GM19452 (cell line): ENCODE data around the gene VPS37D.
"Not testable (repeated sequence)": the region's sequence is repeated elsewhere in the genome, so short reads cannot be mapped to it uniquely, and the experiment has no call there.

Source experiments
- ATAC-seq: cut with Tn5 transposase; IDR thresholded peaks from one replicate; pipeline ENCODE4 v1.9.1; 2021; ENCODE audit not compliant: unreplicated experiment

Gene VPS37D

DNA sequence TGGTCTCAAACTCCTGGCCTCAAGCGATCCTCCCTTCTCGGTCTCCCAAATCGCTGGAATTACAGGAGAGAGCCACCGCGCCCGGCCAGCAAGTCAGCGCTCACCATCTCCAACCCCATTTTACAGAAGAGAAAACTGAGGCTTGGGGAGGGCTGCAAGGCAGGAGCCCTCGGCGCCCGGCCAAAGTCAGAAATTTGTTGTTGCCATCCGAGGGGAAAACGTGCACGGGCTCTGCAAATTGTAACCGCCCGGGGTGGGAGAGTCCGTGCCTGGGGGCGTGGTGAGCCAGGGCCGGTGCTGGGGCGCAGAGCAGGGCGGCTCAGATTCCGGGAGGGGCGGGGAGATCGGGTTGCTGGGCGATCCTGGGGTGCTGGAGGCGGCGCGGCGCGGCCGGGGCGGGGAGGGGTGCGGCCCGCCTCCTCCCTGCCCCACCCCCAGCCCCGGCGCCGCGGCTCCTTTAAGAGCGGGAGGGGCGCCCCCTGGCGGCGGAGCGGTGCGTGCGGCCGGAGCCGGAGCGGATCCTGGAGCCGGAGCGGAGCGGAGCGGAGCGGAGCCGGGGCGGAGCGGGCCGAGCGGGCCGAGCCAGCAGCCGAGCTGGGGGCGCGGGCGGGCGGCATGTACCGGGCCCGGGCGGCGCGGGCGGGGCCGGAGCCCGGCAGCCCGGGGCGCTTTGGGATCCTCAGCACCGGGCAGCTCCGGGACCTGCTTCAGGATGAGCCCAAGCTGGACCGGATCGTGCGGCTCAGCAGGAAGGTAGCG, at the start of gene VPS37D:
TSS of gene VPS37D (plus strand) at position 488 of the 759 bp plus-strand sequence. CDS start at position 616, 128 bp downstream.
- ATAC-seq, result peak; percentile 93

- ATAC-seq, result no peak
These were observed 49.1 kb upstream of the VPS37D start for GRCh38 chr7:73618538-73618937.

- ATAC-seq, result not testable (repeated sequence)
These were observed 48.2 kb upstream of the VPS37D start for GRCh38 chr7:73619394-73619793.

GRCh38 chr7:73621168-73622063, 46.2 kb upstream of the VPS37D start:
- ATAC-seq, result no peak

DNA sequence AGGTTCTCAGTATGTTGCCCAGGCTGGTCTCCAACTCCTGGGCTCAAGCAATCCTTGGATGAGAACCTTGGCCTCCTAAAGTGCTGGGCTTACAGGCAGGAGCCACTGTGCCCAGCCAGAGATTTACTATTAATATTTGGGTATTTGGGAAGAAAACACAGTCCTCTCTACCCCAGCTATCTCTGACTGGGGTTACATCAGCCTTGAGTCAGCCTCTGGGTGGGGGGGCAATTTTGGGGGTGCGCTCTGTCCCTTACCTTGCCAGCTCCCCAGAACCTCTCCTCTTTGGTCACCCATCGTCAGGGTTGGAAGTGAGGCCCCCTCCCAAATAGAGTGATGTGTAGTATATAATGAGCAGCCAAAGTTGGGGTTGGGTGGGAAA, 45.1 kb upstream of the VPS37D start:
- no peak for ATAC-seq

GRCh38 chr7:73622909-73623797, 44.5 kb upstream of the VPS37D start:
- ATAC-seq, result no peak

DNA sequence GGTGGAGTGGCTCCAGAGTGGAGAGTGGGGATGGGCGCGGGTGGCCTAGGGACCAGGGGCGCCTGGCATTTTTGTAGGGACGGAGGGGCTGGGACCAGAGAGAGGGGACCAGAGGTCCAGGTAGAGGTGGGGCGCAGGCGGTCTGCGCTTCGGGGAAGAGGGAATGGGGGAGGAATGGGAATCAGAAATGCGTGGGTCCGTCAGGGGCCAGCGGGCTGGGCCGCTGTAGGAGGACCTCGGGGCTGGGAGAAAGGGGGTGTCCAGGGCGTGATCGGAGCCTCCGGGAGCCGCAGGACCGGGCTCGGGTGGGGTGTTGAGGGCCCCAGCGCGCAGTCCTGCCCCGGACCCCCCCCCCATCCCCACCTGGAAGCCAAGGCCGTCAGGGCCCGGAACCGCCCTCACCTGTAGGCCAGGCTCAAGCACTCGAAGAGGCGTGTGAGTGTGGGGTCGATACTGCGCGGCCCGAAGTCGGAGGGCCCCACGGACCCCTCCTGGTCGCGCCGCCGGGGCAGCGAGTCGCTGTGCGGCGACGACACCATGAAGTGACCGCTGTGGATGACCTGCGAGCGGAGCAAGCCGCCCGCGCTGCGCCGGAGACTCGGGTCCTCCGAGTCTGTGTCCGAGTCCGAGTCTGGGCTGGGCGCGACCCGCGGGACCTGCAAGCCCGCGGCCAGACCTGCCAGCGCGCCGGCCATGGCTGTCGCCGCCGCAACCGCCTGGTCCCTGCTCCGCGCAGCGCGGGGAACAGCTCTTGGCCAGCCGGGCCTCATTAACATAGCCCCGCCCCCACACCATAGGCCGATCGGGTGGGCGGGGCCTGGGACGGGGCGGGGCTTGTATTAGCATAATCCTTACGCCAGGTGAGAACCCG, 43.6 kb upstream of the VPS37D start, which contains the start of gene MLXIPL:
TSS of gene MLXIPL (minus strand) at position 725 of the 871 bp plus-strand sequence. CDS start at position 695, 30 bp downstream.
- ATAC-seq, result no peak

- no peak for ATAC-seq
These were observed 43.0 kb upstream of the VPS37D start for GRCh38 chr7:73624669-73625001.

- no peak for ATAC-seq
These were observed 42.4 kb upstream of the VPS37D start for GRCh38 chr7:73625276-73625675.

- ATAC-seq, result no peak
These were observed 40.8 kb upstream of the VPS37D start for GRCh38 chr7:73626814-73627213.

DNA sequence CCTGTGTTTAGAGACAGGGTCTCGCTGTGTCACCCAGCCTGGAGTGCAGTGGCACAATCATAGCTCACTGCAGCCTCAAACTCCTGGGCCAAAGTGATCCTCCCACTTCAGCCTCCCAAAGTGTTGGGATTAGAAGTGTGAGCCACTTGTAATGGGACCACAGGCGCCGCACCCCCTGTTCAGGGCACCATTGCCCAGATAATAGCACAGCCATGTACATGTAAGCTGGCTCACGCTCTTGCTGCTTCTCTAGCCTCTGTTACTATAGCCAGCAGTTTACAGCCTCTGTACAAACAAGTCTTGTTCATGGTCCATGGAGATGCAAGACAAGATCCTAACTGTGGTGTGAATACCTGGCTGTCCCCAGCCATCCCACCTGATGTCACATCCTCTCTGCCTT, 39.1 kb upstream of the VPS37D start:
- ATAC-seq, result no peak

DNA sequence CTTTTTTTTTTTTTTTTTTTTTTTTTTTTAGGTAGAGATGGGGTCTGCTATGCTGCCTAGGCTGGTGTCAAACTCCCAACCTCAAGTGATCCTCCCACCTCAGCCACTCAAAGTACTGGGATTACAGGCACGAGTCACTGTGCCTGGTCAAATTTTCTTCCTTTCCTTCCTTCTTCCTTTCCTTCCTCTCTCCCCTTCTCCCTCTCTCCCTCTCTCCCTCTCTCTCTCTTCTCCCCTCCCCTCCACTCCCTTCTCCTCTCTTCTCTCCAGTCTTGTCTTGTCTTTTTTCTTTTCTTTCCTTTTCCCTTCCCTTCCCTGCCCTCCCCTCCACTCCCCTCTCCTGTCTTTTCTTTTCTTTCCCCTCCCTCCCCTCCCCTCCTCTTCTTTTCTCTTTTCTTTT, 36.1 kb upstream of the VPS37D start:
- no peak for ATAC-seq

DNA sequence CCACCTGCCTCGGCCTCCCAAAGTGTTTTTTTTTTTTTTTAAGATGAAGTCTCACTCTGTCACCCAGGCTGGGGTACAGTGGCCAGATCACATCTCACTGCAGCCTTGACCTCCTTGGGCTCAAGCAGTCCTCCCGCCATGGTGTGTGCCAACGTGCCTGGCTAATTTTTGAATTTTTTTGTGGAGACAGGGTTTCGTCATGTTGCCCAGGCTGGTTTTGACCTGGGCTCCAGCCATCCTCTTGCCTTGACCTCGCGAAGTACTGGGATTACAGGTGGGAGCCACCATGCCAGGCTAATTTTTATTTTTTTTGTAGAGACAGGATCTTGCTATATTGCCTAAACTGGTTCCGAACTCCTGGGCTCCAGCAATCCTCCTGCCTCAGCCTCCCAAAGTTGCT, 34.3 kb upstream of the VPS37D start:
- ATAC-seq, result no peak

- ATAC-seq, result no peak
These were observed 33.8 kb upstream of the VPS37D start for GRCh38 chr7:73633844-73634243.

DNA sequence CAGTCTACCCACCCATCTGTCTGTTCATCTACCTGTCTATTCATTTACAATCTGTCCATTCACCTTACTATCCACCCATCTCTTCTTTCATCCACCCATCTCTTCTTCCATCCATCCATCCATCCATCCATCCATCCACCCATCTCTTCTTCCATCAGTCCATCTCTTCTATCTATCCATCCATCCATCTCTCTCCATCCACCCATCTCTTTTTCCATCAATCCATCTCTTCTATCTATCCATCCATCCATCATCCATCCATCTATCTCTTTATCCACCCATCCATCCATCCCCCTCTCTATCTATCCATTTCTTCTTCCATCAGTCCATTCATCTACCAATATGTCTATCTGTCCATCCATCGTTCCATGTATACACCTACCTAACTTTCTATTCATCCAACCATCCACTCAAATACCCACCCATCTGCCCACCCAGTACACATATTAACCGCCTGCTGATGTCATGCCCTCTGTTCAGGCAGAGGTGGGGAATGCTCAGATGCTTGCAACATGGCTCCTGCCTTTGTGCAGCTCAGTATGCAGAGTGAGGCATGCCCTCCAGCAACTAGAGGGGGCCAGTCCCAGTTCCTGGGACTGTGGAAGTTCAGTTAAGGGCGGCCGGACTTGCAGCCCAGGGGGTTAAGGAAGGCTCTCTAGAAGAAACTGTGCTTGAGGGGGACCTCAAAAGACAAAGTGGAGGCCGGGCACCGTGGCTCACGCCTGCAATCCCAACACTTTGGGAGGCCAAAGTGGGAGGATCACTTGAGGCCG, 32.0 kb upstream of the VPS37D start:
- ATAC-seq, result no peak

DNA sequence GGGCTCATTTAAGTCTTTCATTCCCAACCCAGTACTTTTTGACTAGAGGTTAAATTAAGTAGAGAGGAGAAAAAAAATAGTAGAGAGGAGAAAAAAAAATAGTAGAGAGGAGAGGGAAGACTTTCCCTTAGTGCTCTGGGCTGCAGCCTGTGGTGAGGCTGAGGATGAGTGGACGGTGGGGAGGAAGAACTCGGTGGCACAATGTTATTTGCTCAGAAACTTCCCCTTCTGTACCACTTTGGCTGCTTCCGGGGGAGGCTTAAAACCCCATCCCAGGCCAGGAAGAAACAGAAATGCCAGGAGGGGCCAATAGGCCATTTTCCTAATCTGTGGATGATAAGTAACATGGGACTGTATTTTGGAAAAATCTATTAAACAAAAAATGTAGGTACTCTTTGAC, 28.7 kb upstream of the VPS37D start:
- no peak for ATAC-seq

GRCh38 chr7:73642834-73643233, 24.8 kb upstream of the VPS37D start:
- ATAC-seq, result no peak

- ATAC-seq, result no peak
These were observed 22.8 kb upstream of the VPS37D start for GRCh38 chr7:73644688-73645286.

DNA sequence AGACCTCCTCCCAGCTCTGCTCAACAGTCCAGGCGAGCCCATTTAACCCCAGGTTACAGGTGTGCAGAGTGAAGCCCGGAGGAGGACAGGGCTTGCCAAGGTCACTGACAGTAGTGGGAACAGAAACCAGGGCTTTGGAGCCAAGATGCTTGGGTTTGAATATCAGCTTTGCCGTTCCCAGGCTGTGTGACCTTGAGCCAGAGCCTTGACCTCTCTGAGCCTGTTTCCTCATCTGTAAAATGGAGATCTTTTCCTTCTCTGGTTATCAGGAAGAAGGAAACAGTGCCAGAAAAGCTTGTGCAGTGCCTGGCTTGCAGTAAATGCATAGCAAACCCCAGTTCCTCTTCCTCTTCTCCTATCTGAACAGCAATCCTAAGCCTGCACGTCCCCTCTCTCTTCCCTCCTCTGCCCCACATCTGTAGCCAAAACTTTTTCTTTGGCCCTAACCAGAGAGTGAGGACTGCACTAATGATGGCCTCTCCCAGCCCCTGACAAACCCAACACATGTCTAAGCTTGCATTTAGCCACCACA, 21.9 kb upstream of the VPS37D start:
- ATAC-seq, result no peak
